Nephron (organoid): Measurements from ENCODE around the gene TCP1.
"Not testable (repeated sequence)": the region's sequence is repeated elsewhere in the genome, so short reads cannot be mapped to it uniquely, and the experiment has no call there.

ENCODE experiments used
- H3K27ac Mint-ChIP-seq, 3 experiments: 2 replicates each; pipeline ENCODE4 v1.8.0; 2020; ENCODE audit warnings: mixed read lengths in 3 of 3, mild to moderate bottlenecking in 2 of 3, moderate library complexity in 1 of 3
- H3K27me3 Mint-ChIP-seq: 2 replicates; pipeline ENCODE4 v1.8.0; 2021; ENCODE audit warnings: low read depth, mild to moderate bottlenecking, moderate library complexity, mixed read lengths
- H3K36me3 Mint-ChIP-seq: 2 replicates; pipeline ENCODE4 v1.8.0; 2020; ENCODE audit warnings: low read depth, mixed read lengths
- H3K4me1 Mint-ChIP-seq: 2 replicates; pipeline ENCODE4 v1.8.0; 2020; ENCODE audit warnings: mixed read lengths
- H3K4me3 Mint-ChIP-seq, 3 experiments: 2 replicates each; pipeline ENCODE4 v1.8.0; 2020; ENCODE audit warnings: mild to moderate bottlenecking in 3 of 3, mixed read lengths in 3 of 3, moderate library complexity in 2 of 3
- H3K9me3 Mint-ChIP-seq: 2 replicates; pipeline ENCODE4 v1.8.0; 2020; ENCODE audit warnings: mixed read lengths
- CTCF ChIP-seq, 3 experiments: fragments of 200-600 bp; sonication (generic); IDR thresholded peaks; one replicate each; pipeline ENCODE4 v1.5.0; 2021; ENCODE audit warnings: antibody characterized with exemption in 3 of 3; ENCODE audit not compliant: unreplicated experiment in 3 of 3

The TCP1 gene

GRCh38 chr6:159826968-159827647, 37.7 kb upstream of the TCP1 start:
- peaks cover 29% of the 10 kb centered on the region for H3K4me1 Mint-ChIP-seq
- no peaks in the 10 kb centered on the region for H3K9me3 Mint-ChIP-seq
- H3K27ac Mint-ChIP-seq: no peak overlapping the region
- no peak overlapping the region for H3K4me3 Mint-ChIP-seq
- H3K27me3 Mint-ChIP-seq: peaks cover 5% of the 10 kb centered on the region
- TF ChIP-seq CTCF (IDR thresholded peaks at IDR 0.05; ENCODE audit: unreplicated experiment in 3 of 3): no peak
- no peaks in the 10 kb centered on the region for H3K36me3 Mint-ChIP-seq

DNA sequence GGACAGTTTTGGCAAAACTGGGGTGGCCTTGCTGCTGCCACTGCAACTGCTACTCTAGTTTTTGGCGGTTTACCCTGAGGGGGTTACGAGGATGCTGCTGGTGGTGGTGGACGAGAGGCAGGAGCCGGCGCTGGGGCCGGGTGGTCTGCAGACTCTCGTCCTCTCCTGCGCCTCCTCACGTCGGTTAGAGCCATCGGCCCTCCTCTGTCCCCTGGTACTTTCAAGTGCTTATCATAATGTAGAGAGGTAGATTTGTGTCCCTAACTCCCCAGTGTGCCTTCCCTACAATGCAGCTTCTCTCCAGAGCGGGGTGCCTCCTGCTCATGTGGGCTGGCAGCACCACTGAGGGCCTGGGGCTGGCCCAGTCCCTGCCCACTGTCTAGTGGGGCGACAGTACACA, 36.6 kb upstream of the TCP1 start:
- Mint-ChIP-seq H3K4me3 (no peak overlapping the region), H3K4me1 (peaks cover 29% of the 10 kb centered on the region), H3K9me3 (no peaks in the 10 kb centered on the region), H3K27ac (no peak overlapping the region), H3K36me3 (no peaks in the 10 kb centered on the region), H3K27me3 (no peaks in the 10 kb centered on the region)
- no peak for TF ChIP-seq CTCF (IDR thresholded peaks at IDR 0.05; ENCODE audit: unreplicated experiment in 3 of 3)

GRCh38 chr6:159824690-159825089, 35.3 kb upstream of the TCP1 start:
- not testable (repeated sequence) for H3K27me3 Mint-ChIP-seq, H3K36me3 Mint-ChIP-seq

GRCh38 chr6:159823953-159824352, 34.6 kb upstream of the TCP1 start:
- Mint-ChIP-seq H3K27me3 (no peaks in the 10 kb centered on the region), H3K36me3 (no peaks in the 10 kb centered on the region), H3K9me3 (peaks cover 2% of the 10 kb centered on the region), H3K27ac (peak overlapping the region in 2 of 3 experiments; percentile 72 to 90), H3K4me1 (peaks cover 15% of the 10 kb centered on the region), H3K4me3 (no peak overlapping the region)
- TF ChIP-seq CTCF (IDR thresholded peaks at IDR 0.05; ENCODE audit: unreplicated experiment in 3 of 3): no peak

More at GRCh38 chr6:159824690-159825089, 35.3 kb upstream of the TCP1 start:
- H3K9me3 Mint-ChIP-seq, H3K4me3 Mint-ChIP-seq: not testable (repeated sequence)
- Mint-ChIP-seq H3K4me1 (peaks cover 20% of the 10 kb centered on the region), H3K27ac (peak overlapping the region in 1 of 3 experiments; percentile 90)

DNA sequence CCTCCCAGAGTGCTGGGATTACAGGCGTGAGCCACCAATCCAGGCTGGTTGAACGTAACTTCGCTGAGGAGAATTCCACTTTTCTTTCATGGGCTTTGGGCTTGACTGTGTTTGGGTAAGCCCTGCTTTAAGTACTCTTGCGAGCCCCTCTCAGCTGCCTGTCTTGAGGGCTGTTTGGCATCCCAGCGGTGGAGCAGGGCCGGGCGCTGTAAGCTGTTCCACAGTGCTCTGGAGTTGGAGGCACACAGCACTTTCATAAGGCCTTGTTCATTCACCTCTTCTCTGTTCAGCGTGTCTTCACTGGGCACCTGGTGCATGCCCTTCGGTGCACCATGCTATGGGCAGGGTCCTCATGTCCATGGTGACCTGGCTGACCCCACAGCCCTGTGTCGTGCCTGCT, 32.3 kb upstream of the TCP1 start:
- no peak for TF ChIP-seq CTCF (IDR thresholded peaks at IDR 0.05; ENCODE audit: unreplicated experiment in 3 of 3)
- peaks cover 8% of the 10 kb centered on the region for H3K27me3 Mint-ChIP-seq
- no peaks in the 10 kb centered on the region for H3K36me3 Mint-ChIP-seq
- H3K27ac Mint-ChIP-seq: no peak overlapping the region
- peaks cover 6% of the 10 kb centered on the region for H3K4me1 Mint-ChIP-seq
- H3K4me3 Mint-ChIP-seq: no peak overlapping the region
- peaks cover 2% of the 10 kb centered on the region for H3K9me3 Mint-ChIP-seq

DNA sequence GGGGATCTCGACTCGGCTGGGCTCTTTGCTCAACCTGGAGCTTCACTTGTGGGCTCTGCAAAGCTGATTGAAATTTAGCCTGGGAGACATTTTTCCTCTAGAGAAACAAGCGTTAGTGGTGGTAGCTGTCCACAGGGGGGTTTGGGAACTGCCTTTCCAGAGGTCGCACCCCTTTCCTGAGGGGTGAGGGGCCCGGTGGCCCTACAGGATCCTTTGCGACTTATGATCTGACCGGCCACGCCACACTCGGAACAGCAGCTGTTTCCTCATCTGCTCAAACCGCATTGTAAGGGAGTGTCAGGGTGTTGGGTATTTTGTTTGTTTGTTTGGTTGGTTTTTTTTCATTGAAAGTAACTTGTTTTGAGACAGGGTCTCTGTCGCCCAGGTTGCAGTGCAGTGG, 31.7 kb upstream of the TCP1 start:
- no peak overlapping the region for H3K27ac Mint-ChIP-seq

More for the DNA sequence above, 31.7 kb upstream of the TCP1 start:
- H3K4me3 Mint-ChIP-seq: no peak overlapping the region
- peaks cover 2% of the 10 kb centered on the region for H3K9me3 Mint-ChIP-seq
- peaks cover 6% of the 10 kb centered on the region for H3K4me1 Mint-ChIP-seq
- no peak for TF ChIP-seq CTCF (IDR thresholded peaks at IDR 0.05; ENCODE audit: unreplicated experiment in 3 of 3)
- H3K27me3 Mint-ChIP-seq: peaks cover 8% of the 10 kb centered on the region
- H3K36me3 Mint-ChIP-seq: no peaks in the 10 kb centered on the region
